HG03280 (cell line): ENCODE data around the gene ZNF566.
A peak's percentile ranks its signal among the peaks of the same experiment; 100 is the strongest.

Experiments used
- ATAC-seq: cut with Tn5 transposase; IDR thresholded peaks from one replicate; pipeline ENCODE4 v1.9.1; 2021; ENCODE audit warnings: mild to moderate bottlenecking, moderate library complexity; ENCODE audit not compliant: unreplicated experiment

The ZNF566 gene

GRCh38 chr19:36449059-36449670 lies 40.2 kb downstream of the ZNF566 start:
- ATAC-seq = no peak

DNA sequence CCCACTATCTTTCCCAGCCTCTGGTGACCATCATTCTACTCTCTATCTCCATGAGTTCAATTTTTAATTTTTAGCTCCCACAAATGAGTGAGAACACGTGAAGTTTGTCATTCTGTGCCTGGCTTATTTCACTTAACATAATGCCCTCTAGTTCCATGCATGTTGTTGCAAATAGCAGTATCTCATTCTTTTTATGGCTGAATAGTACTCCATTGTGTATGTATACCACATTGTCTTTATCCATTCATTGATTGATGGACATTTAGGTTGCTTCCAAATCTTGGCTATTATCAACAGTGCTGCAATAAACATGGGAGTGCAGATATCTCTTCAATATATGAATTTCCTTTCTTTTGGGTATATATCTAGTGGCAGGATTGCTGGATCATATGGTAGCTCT lies 48.0 kb downstream of the ZNF566 start:
- no peak for ATAC-seq

DNA sequence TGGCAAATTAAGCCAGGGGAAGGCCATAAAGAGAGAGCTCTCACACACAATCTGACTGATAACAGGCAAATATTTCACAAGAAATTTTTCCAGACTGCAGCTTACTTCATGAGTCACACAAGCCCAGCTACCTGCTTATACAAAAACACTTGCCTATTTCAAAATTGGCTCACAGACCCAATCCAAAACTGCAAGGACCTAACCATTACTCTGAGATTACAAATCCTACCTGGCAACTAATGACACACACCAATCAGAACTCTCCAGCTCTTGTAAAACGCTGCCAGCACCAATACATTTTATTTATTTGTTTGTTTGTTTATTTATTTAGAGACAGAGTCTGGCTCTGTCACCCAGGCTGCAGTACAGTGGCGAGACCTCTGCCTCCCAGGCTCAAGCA lies 52.8 kb downstream of the ZNF566 start:
- ATAC-seq = no peak

- ATAC-seq = no peak
These were observed 65.4 kb downstream of the ZNF566 start for GRCh38 chr19:36423925-36424324.

DNA sequence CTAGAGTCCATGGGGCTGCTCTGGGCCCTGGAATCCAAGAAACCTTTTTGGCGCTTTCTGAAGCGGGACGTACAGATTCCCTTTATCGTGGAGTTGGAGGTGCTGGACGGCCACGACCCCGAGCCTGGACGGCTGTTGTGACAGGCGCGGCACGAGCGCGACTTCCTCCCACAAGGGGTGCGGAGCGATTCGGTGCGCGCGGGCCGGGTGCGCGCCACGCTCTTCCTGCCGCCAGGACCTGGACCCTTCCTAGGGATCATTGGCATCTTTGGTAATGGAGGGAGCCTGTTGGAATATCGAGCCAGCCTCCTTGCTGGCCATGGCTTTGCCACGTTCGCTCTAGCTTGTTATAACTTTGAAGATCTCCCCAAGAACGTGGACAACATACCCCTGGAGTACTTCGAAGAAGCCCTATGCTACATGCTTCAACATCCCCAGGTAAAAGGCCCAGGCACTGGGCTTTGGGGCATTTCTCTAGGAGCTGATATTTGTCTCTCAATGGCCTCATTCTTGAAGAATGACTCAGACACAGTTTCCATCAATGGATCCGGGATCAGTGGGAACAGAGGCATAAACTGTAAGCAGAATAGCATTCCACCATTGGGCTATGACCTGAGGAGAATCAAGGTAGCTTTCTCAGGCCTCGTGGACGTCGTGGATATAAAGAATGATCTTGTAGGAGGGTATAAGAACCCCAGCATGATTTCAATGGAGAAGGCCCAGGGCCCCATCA lies 67.4 kb downstream of the ZNF566 start:
- no peak for ATAC-seq

DNA sequence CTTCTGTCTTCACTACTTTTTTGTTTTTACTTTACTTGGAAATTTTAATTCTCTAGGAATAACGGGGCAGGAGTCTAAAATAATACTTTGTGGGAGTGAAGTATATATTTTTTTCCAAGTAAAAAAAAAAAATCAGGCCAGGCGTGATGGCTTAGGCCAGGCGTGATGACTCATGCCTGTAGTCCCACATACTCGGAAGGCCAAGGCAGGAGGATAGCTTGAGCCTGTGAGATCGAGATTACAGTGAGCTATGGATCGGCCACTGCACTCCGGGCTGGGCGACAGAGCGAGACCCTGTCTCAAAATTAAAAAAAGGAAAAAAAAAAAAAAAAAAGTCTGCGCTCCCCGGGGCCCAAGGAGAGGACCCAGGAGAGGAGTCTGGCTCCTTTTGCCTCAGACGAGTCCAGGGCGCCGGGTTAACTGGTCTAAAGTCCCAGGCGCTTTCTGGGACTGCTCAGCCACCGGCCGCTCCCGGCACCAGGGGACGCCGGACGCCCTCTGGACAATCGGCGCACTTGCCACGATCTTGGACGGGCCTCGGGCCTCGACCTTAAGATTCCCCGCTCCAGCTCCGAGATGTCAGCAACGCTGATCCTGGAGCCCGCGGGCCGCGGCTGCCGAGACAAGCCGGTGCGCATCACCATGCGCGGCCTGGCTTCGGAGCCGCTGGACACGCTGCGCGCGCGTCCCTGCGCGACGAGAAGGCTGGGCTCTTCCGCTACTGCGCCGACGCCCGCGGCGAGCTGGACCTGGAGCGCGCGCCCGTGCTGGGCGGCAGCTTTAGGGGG lies 68.2 kb downstream of the ZNF566 start:
- no peak for ATAC-seq

DNA sequence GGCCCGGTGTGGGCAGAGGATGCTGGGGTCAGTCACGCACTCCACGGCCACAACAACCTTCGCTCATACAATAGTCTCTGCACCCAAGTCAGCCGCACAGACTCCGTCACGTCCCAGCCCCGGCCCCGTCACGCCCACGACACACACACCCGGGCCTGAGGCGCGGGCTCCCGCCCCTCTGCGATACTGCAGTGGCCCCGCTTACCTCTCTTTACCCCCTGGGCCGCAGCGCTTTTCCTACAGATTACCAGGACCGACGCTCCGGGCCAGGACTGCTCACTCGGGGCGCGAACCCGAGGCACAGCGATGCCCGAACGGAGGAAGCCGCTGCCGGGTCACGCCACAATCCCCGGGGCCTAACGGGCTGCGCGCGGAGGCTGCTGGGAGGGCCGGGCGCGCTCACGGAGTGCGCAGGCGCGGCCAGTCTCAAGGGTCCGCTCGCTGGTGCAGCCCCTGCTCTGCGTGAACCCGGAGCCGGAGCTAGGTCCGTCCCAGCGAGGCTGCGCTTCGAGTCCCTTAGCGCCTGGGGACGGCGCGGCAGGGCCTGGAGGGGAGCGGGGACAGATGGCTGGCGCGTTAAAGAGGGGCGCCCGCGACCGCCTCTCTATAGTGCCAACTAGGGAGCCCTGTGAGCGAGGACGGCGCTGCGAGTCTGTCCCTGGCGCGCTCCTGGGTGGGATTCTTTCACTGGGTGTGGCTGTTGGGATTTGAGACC lies 70.9 kb downstream of the ZNF566 start, which contains the start of gene ZFP82:
Gene ZFP82, minus strand, starts transcription at position 358 of the 715 bp plus-strand sequence. CDS start 8,855 bp downstream, outside the sequence.
- ATAC-seq = peak; percentile 91

DNA sequence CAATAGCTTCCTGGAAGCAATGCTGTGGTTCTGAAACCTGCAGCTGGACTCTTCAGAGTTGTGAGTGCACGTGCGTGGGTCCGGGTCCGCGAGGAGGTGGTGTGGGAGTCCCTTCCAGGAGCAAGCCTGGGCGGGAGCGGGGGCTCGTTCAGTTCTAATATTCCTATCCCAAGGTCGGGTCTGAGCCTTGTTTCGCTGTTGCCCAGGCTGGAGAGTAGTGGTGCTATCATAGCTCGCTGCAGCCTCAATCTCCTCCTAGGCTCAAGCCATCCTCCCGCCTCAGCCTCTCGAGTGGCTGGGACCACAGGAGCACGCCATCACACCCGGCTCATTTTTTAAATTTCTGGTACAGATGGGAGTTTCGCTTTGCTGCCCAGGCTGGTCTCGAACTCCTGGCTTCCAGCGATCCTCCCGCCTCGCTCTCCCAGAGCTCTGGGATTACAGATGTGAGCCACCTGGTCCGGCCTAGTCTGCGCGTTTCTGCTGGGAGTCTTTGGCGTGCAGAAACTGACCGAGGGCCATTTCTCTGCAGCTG lies 71.5 kb downstream of the ZNF566 start:
- no peak for ATAC-seq

DNA sequence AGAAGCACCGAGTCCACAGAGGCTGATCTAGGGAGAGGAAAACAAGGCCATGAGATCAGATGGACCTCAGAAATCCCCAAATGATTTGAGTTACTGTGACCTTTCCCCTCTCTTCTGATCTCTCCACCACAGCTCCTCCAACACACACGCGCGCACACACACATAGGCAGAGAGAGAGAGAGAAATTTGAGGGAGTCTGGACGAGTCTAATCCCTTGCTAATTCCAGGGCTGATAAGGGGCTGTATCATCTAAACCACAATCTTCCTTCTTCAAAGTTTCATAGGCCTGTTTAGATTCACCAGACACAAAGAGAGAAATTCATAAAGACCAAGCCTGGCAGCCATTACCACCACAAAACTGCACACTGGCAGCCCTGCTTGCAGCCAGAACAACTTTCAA lies 79.5 kb downstream of the ZNF566 start:
- no peak for ATAC-seq

DNA sequence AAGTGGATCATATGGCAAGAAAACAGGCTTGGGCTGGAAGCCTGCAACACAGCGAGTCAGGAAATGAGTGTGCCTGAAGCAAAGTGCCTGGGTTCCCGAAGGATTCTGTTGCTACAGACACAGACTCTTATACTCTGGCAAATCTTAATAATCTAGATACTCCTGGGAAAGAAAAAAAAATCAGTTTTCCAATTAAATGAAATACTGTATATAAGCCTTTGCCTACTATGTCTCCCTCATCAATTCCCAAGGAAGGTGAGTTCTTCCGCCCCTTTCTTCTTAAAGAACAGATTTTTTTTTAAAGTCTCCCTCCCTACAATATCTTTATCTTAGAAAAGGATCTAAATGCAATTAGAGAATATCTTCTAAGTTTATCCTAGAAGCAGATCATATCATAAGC lies 81.3 kb downstream of the ZNF566 start:
- no peak for ATAC-seq

- ATAC-seq = no peak
These were observed 84.9 kb downstream of the ZNF566 start for GRCh38 chr19:36404498-36404897.

GRCh38 chr19:36401475-36401874 lies 87.9 kb downstream of the ZNF566 start:
- no peak for ATAC-seq

DNA sequence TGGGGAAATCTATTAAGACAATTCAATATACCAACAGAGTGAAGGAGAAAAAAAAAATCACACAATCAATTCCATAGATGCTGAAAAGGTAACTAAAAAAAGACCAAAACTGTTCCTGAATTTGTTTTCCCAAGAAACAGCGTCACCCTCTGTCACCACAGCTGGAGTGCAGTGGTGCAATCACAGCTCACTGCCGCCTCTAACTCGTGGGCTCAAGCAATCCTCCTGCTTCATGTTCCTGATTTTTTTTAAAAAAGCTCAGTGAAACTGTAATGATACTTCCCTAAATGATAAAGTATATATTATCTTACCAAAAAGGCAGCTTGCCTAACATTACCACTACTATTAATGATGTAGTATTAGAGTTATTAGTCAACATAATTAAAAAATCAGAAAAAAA lies 90.8 kb downstream of the ZNF566 start:
- ATAC-seq = no peak
